Upper lobe of left lung (tissue), 4 donors: ENCODE data around the gene USB1.

Source experiments
- EP300 ChIP-seq, 4 donors: sonication (generic); formaldehyde crosslinking; IDR thresholded peaks; one replicate each; pipeline ENCODE4 v1.5.1; 2017; ENCODE audit warnings: antibody characterized with exemption in 4 of 4, control low read depth in 2 of 4
- TF ChIP-seq, protein P1 (sequence below), 6 experiments: fragments of 450-650 bp in 4 of 6; fragments of 200-600 bp in 2 of 6; sonication (generic) in 2 of 6; IDR thresholded peaks; one replicate each; pipeline ENCODE4 v1.5.1; 2016 to 2019; ENCODE audit warnings: antibody characterized with exemption in 6 of 6

DNA sequence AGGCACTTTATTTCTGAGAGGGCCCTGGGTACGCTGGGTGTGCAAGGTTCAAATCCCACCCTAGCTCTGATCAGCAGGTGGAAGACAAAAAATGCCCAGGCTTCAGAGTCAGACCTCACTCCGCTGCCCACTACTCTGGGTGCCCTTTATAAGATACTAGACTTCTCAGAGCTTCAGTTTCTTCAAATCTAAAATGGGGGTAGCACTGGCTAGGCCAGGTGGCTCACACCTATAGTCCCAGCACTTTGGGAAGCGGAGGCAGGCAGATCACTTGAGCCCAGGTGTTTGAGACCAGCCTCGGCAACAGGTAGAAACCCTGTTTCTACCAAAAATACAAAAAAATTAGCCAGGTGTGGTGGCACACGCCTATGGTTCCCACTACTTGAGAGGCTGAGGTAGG, 1.7 kb downstream of the USB1 start:
- TF ChIP-seq, protein P1, sequence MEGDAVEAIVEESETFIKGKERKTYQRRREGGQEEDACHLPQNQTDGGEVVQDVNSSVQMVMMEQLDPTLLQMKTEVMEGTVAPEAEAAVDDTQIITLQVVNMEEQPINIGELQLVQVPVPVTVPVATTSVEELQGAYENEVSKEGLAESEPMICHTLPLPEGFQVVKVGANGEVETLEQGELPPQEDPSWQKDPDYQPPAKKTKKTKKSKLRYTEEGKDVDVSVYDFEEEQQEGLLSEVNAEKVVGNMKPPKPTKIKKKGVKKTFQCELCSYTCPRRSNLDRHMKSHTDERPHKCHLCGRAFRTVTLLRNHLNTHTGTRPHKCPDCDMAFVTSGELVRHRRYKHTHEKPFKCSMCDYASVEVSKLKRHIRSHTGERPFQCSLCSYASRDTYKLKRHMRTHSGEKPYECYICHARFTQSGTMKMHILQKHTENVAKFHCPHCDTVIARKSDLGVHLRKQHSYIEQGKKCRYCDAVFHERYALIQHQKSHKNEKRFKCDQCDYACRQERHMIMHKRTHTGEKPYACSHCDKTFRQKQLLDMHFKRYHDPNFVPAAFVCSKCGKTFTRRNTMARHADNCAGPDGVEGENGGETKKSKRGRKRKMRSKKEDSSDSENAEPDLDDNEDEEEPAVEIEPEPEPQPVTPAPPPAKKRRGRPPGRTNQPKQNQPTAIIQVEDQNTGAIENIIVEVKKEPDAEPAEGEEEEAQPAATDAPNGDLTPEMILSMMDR (IDR thresholded peaks at IDR 0.05): no peak
- no peak for TF ChIP-seq EP300 (IDR thresholded peaks at IDR 0.05)
